B cell (primary cell): ENCODE data around the gene ACSS1.

ENCODE experiments used
- CTCF ChIP-seq: fragments of 200-600 bp; IDR thresholded peaks from one replicate; pipeline ENCODE4 v1.8.0; 2022; ENCODE audit warnings: antibody characterized with exemption, mild to moderate bottlenecking
- EZH2 ChIP-seq: IDR thresholded peaks from 2 replicates; pipeline ENCODE4 v1.6.1; 2012; ENCODE audit warnings: borderline replicate concordance, low read depth, mild to moderate bottlenecking, moderate library complexity, low read length; ENCODE audit not compliant: insufficient read depth, poor library complexity, severe bottlenecking

GRCh38 chr20:25064561-25065071 lies 6.7 kb upstream of the ACSS1 start:
- no peak for TF ChIP-seq CTCF
- no peak for TF ChIP-seq EZH2
